ENCODE measurements around the gene GTPBP2. TPM values are rescaled to one million over a fixed set of nuclear protein-coding genes. Genes with fewer than 3 reads are reported as not detected.
"Not testable (repeated sequence)": the region's sequence is repeated elsewhere in the genome, so short reads cannot be mapped to it uniquely, and the experiment has no call there.

Gene GTPBP2
- total RNA-seq, 1 donor from 2014 or later = 90.8 TPM

DNA sequence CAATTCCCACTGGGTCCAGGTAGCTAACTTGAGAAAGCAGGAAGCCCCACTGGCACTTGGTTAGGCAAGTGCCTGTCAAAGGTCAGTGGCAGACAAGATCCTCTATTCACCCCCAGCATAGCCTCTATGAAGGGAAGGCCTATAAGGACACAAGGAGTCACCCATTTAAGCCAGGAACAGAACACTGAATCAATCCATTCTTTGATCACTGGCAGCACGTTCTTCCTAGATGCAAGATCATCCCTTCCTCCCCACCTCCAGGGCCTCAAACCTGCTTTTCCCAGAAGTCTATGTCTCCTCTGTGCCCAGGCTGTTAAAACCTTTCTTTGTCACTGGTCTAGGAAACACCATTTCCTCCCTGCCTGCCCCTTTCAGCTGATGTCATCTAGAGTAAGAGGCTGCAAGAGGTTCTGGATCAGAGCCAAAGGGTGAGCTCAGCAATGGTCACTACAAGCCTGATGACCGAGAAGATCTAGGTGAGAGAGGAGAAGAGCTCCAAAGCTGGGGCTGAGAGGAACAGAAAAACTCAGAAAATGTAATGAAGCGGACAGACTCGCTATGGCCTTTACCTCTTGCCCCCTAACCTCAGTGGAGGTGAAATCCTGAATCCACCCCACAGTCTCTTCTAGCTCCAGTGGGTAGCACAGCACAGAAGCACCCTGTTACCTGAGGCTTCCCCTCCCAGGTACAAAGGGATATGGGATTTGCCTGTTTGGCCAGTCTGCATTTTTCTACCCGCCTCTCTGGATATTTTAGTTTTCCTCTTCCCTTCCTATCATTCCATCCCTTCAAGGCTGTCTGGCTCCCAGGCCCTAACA is 1.8 kb downstream of the GTPBP2 start:
- intact Hi-C loops (cut with micrococcal nuclease) = loop anchor here (5.0 kb wide), 2 partner anchors 455 to 500 kb away; partner anchors contain the start of genes MRPL14, SRF and TMEM63B

- intact Hi-C loops (cut with micrococcal nuclease) = loop anchor here (5.0 kb wide), 2 partner anchors 453 to 502 kb away; partner anchors contain the start of genes MRPL14, SRF and TMEM63B
Observed at GRCh38 chr6:43625393-43625992, 3.6 kb downstream of the GTPBP2 start.

GRCh38 chr6:43624786-43625288 is 4.2 kb downstream of the GTPBP2 start:
- intact Hi-C loops (cut with micrococcal nuclease) = loop anchor here (5.0 kb wide), 2 partner anchors 453 to 502 kb away; partner anchors contain the start of genes MRPL14, SRF and TMEM63B

GRCh38 chr6:43623880-43624785 is 4.9 kb downstream of the GTPBP2 start:
- intact Hi-C loops (cut with micrococcal nuclease) = no loop called here

GRCh38 chr6:43622541-43622940 is 6.5 kb downstream of the GTPBP2 start:
- intact Hi-C loops (cut with micrococcal nuclease) = no loop called here

GRCh38 chr6:43621836-43622180 is 7.3 kb downstream of the GTPBP2 start:
- intact Hi-C loops (cut with micrococcal nuclease) = no loop called here

- intact Hi-C loops (cut with micrococcal nuclease) = no loop called here
Observed at GRCh38 chr6:43621078-43621835, 7.8 kb downstream of the GTPBP2 start.

- intact Hi-C loops (cut with micrococcal nuclease) = no loop called here
Observed at GRCh38 chr6:43616725-43617472, 12.2 kb downstream of the GTPBP2 start.

GRCh38 chr6:43614396-43614730 is 14.7 kb downstream of the GTPBP2 start:
- intact Hi-C loops (cut with micrococcal nuclease) = no loop called here

- intact Hi-C loops (cut with micrococcal nuclease) = no loop called here
Observed at GRCh38 chr6:43613721-43614395, 15.2 kb downstream of the GTPBP2 start.

DNA sequence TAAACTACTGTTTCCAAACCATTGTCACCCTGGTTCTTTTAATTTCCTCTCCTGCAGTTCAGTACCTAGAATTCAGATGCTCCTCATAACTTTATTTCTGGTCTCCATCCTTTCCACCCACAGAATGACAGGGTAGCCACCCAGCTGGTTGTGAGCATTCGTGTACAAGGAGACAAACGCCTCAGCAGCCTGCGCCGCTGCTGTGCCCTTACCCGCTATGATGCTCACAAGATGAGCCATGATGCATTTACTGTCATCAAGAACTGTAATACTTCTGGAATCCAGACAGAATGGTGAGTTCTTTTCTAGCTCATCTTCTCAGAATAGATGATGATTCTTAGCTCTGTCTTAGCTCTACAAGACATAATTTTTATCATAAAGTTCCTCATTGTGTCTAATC is 18.6 kb downstream of the GTPBP2 start:
- intact Hi-C loops (cut with micrococcal nuclease) = no loop called here

DNA sequence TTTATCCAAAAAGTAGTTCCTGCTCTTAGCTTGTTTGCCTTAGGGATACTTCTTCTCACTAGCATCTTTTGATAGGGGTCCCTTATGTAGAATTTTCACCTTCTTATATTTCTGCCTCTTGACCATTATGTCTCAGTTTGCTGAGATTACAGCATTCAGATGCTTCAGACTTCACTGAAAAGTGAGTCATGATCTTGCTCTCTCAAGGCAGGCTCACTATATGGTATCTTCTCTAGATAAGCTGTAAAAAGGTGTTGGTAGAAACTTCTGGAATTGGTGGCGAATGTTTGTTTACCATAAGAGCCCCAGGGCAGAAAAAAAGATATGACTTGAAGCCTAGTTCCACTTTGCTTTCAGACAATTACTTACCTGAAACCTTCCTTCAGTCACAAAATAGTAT is 19.7 kb downstream of the GTPBP2 start:
- intact Hi-C loops (cut with micrococcal nuclease) = loop anchor here (2.0 kb wide), 1 partner anchor 469 kb away; no protein-coding TSS in a partner anchor

DNA sequence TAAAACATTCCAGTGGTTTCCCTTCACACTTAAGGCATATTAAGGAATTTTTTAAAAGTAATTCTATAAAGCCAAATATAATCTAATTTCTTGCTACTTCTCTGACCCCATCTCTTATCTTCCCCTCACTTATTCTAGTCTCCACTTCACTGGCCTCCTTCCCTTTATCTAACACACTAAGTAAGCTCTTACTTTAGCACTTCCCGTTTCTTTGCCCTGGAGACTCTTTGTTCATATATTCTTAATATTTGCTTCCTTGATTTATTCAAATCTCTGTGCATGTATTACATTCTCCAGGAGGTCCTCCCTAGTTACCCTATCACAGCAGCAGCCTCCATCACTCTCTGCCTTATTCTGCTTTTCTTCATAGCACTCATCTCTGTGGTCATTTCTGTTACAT is 20.3 kb downstream of the GTPBP2 start:
- intact Hi-C loops (cut with micrococcal nuclease) = loop anchor here (2.0 kb wide), 1 partner anchor 470 kb away; no protein-coding TSS in a partner anchor

GRCh38 chr6:43608310-43608763 is 20.7 kb downstream of the GTPBP2 start:
- intact Hi-C loops (cut with micrococcal nuclease) = loop anchor here (2.0 kb wide), 1 partner anchor 470 kb away; no protein-coding TSS in a partner anchor

DNA sequence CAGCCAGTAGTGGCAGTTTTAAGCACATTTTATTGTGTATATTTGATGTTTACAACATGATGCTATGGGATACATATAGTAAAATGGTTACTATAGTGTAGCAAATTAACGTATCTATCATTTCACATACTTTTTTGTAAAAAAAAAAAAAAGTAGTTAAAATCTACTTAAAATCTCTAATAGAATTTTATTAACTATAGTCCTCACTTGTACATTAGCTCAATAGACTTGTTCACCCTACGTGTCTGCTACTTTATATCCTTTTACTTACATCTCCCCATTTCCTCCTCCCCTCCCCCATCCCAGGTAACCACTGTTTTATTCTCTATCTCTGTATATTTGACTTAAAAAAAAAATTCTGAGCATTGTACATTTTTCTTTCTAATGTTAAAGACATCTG is 23.0 kb downstream of the GTPBP2 start:
- intact Hi-C loops (cut with micrococcal nuclease) = no loop called here

GRCh38 chr6:43604174-43604573 is 24.9 kb downstream of the GTPBP2 start:
- intact Hi-C loops (cut with micrococcal nuclease) = no loop called here

GRCh38 chr6:43600595-43600994 is 28.5 kb downstream of the GTPBP2 start:
- intact Hi-C loops (cut with micrococcal nuclease) = no loop called here

- intact Hi-C loops (cut with micrococcal nuclease) = no loop called here
Observed at GRCh38 chr6:43593938-43594337, 35.1 kb downstream of the GTPBP2 start.

DNA sequence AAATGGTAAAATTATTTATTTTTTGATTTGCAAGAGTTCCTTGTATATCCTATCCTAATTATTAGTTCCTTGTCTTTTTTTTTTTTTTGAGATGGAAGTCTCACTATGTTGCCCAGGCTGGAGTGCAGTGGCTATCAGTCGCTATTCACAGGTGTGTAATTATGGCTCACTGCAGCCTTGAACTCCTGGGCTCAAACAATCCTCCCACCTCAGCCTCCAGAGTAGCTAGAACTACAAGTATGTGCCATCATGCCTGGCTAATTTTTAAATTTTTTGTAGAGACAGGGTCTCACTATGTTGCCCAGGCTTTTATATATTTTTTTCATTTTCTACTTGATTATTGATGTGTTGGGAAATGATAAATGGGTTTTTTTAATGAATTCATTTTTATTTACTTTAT is 39.5 kb downstream of the GTPBP2 start:
- intact Hi-C loops (cut with micrococcal nuclease) = not testable (repeated sequence)

Measured in T-helper 2 cell treated with Interferon-gamma antibody and Interleukin-4, amounts not matched to agents 100 ng/mL and 5 ng/mL, for 36 hours (primary cell).